HFF-Myc (cell line): Measurements from ENCODE around the gene FN3KRP.

Experiments
- DNase-seq: peaks from one replicate; pipeline ENCODE4 v3.0.0-alpha.2; 2011; ENCODE audit warnings: low read depth; ENCODE audit errors: extremely low read depth
- H3K4me3 ChIP-seq: replicated peaks from 2 replicates; pipeline ENCODE4 v1.5.1; 2011; ENCODE audit warnings: low read depth, mild to moderate bottlenecking, control low read depth, low read length
- CTCF ChIP-seq: IDR thresholded peaks from 2 replicates; pipeline ENCODE4 v1.5.1; 2012; ENCODE audit warnings: mild to moderate bottlenecking, low read depth, low read length, control low read depth; ENCODE audit errors: missing control alignments

The FN3KRP gene

GRCh38 chr17:82687871-82688270 lies 28.6 kb upstream of the FN3KRP start:
- DNase-seq, result no peak
- no peak for TF ChIP-seq CTCF
- no peak overlapping the region for H3K4me3 ChIP-seq

GRCh38 chr17:82689077-82689476 lies 27.4 kb upstream of the FN3KRP start:
- no peak for DNase-seq
- TF ChIP-seq CTCF, result no peak
- no peak overlapping the region for H3K4me3 ChIP-seq

DNA sequence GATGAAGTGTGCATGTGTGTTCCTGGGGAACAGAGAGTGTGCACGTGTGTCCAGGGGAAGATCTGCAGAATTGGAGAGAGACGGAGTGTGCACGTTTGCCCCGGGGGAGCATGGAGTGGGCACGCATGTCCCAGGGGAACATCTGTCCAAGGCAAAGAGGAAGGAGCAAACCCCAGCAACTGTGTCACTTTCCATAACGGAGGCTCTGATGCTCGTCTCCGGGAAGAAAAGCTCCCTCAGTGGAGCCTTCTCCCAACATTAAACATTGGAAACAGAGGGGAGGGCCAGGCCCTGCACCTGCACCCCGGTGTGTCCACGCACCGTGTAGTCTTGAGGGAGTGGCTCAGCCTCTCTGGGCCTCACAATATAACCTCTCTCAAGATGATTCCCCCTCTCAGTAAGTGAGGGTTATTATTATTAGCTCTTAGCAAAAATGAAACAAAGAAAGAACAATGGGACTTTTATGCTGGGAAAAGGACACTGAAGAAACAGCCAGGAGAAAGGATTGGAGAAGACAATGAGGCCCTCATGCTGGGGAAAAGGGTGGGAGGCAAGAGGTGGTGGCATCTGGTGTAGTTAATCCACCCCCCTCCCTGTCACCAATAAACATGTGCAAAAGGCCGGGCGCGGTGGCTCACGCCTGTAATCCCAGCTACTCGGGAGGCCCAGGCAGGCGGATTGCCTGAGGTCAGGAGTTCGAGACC lies 25.6 kb upstream of the FN3KRP start:
- no peak for TF ChIP-seq CTCF
- DNase-seq, result no peak
- no peak overlapping the region for H3K4me3 ChIP-seq

- no peak for TF ChIP-seq CTCF
- DNase-seq, result no peak
- no peak overlapping the region for H3K4me3 ChIP-seq
Observed at GRCh38 chr17:82691714-82692113, 24.8 kb upstream of the FN3KRP start.

DNA sequence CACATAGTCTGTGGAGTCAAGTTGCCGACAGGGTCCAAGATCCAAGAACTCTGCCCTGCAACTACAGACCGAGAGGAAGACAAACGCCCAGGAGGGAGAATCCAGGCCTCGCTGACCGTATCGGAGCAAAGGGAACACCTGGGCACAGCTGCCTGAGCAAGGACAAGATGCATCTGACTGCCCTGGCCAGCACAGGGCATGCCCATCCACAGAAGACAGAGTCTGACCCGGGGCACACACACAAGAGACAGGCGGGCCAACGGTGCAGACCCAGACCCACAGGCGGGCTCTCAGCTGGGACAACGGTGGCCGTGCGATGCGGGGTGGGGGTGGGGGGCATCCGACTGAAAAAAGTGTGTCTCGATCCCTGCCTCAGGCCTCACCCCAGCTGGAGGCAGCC lies 24.2 kb upstream of the FN3KRP start:
- DNase-seq, result no peak
- no peak for TF ChIP-seq CTCF
- no peak overlapping the region for H3K4me3 ChIP-seq

DNA sequence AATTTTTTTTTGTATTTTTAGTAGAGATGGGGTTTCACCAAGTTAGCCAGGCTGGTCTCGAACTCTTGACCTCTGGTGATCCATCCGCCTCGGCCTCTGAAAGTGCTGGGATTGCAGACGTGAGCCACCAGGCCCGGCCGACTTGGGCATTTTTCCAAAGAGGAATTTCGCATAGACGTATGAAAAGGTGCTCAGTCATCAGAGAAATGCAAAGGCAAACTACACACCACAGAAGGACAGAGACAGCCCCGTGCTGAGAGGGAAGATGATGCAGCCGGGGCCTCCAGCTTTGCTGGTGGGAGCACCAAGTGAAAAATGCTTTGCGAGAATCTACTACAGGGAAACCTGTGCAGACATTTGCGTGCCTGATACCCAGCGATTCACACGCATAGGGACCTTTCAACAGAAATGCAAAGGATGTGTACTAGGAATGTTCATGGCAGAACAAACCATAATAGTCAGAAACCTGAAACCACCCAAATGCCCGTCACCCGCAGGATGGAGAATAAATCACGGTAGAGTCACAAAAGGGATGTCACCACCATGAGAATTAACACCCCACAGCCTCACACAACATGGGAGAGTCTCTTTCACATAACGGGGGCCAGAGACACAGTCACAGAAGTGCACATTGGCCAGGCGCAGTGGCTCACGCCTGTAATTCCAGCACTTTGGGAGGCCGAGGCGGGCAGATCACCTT lies 23.2 kb upstream of the FN3KRP start:
- no peak for TF ChIP-seq CTCF
- no peak overlapping the region for H3K4me3 ChIP-seq
- DNase-seq, result no peak

DNA sequence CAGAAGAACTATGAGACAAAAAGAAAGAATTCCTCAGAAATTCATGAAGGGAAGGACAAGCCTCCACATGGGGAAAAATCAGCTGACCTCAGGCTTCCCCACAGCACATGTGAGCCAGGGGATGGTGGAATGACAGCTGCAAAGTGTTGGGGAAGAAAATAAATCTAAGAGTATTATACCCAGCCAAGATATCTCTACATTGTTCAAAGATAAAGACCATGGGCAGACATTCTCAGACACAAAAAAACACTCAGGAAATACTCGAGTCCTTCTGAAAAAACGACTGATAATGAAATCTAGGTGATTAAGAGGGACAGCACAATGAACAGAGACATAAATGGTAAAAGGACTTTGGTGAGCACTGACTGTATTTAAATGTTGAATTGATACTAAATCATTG lies 21.9 kb upstream of the FN3KRP start:
- DNase-seq, result no peak
- no peak for TF ChIP-seq CTCF

More for the DNA sequence above, 21.9 kb upstream of the FN3KRP start:
- no peak overlapping the region for H3K4me3 ChIP-seq
